ENCODE measurements around the gene APOA4.

GRCh38 chr11:116796548-116796947 is 26.6 kb downstream of the APOA4 start:
- TF ChIP-seq CTCF (IDR thresholded peaks at IDR 0.05; ENCODE audit: borderline replicate concordance, extremely low read depth, low read length, poor library complexity, severe bottlenecking) (no peak), EZH2 (IDR thresholded peaks at IDR 0.05; ENCODE audit: borderline replicate concordance, low read depth, low read length, severe bottlenecking) (no peak)

Measured in DND-41 (cell line).